HCT116 (cell line): ENCODE measurements around the gene GHRHR. TPM values are rescaled to one million over a fixed set of nuclear protein-coding genes. Genes with fewer than 3 reads are reported as not detected.

Experiments
- ATAC-seq: fragments of 200-7000 bp; cut with Tn5 transposase; 2 replicates; pipeline ENCODE4 v1.9.1; 2020; ENCODE audit warnings: mild to moderate bottlenecking, moderate library complexity
- BruUV-seq: library from RNA; stranded (reverse); fragments of 400-500 nt; replicated peaks from 2 replicates; lab custom pipeline; 2021; lab: Mats Ljungman, UMichigan
- CTCF ChIA-PET: fragments of 300-600 bp; sonication (Branson Sonifier 250); formaldehyde crosslinking; loops from one replicate; lab custom pipeline; 2021; ENCODE audit warnings: antibody characterized with exemption; lab: Charles Lee
- POLR2A ChIA-PET: fragments of 300-600, 350-600 bp; sonication (Branson Sonifier 250); formaldehyde crosslinking; loops from one replicate; lab custom pipeline; 2021; ENCODE audit warnings: antibody characterized with exemption; lab: Charles Lee
- RAD21 ChIA-PET, 2 experiments: fragments of 300-600 bp; sonication (Branson Sonifier 250); formaldehyde crosslinking; loops; one replicate each; lab custom pipeline; 2023; ENCODE audit warnings: low total read pairs in 2 of 2; ENCODE audit not compliant: uncharacterized antibody in 2 of 2, unreplicated experiment in 2 of 2, low non-redundant PET in 1 of 2; lab: Charles Lee
- DNase-seq: peaks from one replicate; pipeline ENCODE4 v3.0.0-alpha.2; 2010; ENCODE audit warnings: low read depth, low spot score
- H2AFZ ChIP-seq: fragments of 200-600 bp; shearing (Covaris generic), sonication (generic); 2 replicates; pipeline ENCODE4 v1.6.1; 2017; ENCODE audit warnings: low read depth, mixed run types, mixed read lengths, antibody characterized with exemption, low read length; ENCODE audit not compliant: poor library complexity, severe bottlenecking
- H3K27ac ChIP-seq: 2 replicates; pipeline ENCODE4 v1.5.1; 2012; ENCODE audit warnings: low read depth, low read length
- H3K27me3 ChIP-seq: fragments of 200-600 bp; sonication (generic); 2 replicates; pipeline ENCODE4 v1.6.1; 2016; ENCODE audit warnings: mixed run types, low read length, mixed read lengths; ENCODE audit not compliant: insufficient read depth
- H3K36me3 ChIP-seq, 2 experiments: fragments of 200-500 bp in 1 of 2; fragments of 200-600 bp in 1 of 2; sonication (Bioruptor generic) in 1 of 2; sonication (generic) in 1 of 2; 2 replicates each; pipeline versions ENCODE4 v1.5.1 to v1.6.1; 2014 to 2016; ENCODE audit warnings: low read length in 2 of 2, inconsistent platforms in 1 of 2, mixed read lengths in 1 of 2, mixed run types in 1 of 2; ENCODE audit not compliant: insufficient read depth in 2 of 2, control insufficient read depth in 1 of 2
- H3K4me1 ChIP-seq, 2 experiments: fragments of 200-600 bp in 1 of 2; sonication (generic) in 1 of 2; 2 replicates each; pipeline versions ENCODE4 v1.5.1 to v1.6.1; 2012 to 2017; ENCODE audit warnings: low read length in 2 of 2, inconsistent platforms in 1 of 2, mild to moderate bottlenecking in 1 of 2, mixed read lengths in 1 of 2, mixed run types in 1 of 2, moderate library complexity in 1 of 2; ENCODE audit not compliant: insufficient read depth in 2 of 2, control insufficient read depth in 1 of 2
- H3K4me2 ChIP-seq: fragments of 200-600 bp; sonication (generic); 2 replicates; pipeline ENCODE4 v1.6.1; 2017; ENCODE audit warnings: mixed run types, low read length, mixed read lengths
- H3K4me3 ChIP-seq, 2 experiments: fragments of 200-600 bp in 1 of 2; sonication (generic) in 1 of 2; replicated peaks in 1 of 2; 2 replicates each; pipeline ENCODE4 v1.5.1; 2011 to 2016; ENCODE audit warnings: low read length in 2 of 2, control low read depth in 1 of 2, low read depth in 1 of 2, mild to moderate bottlenecking in 1 of 2, mixed read lengths in 1 of 2, mixed run types in 1 of 2
- H3K79me2 ChIP-seq: fragments of 200-600 bp; sonication (generic); 2 replicates; pipeline ENCODE4 v1.6.1; 2017; ENCODE audit warnings: mild to moderate bottlenecking, mixed run types, low read length, moderate library complexity, mixed read lengths; ENCODE audit not compliant: insufficient read depth
- H3K9ac ChIP-seq: fragments of 200-600 bp; sonication (generic); 2 replicates; pipeline ENCODE4 v1.6.1; 2016; ENCODE audit warnings: low read length, mixed read lengths
- H3K9me2 ChIP-seq: fragments of 200-600 bp; sonication (generic), shearing (Covaris generic); 2 replicates; pipeline ENCODE4 v1.6.1; 2017; ENCODE audit warnings: mixed run types, mild to moderate bottlenecking, moderate library complexity; ENCODE audit not compliant: insufficient read depth
- H3K9me3 ChIP-seq, 2 experiments: fragments of 200-500 bp in 1 of 2; fragments of 200-600 bp in 1 of 2; sonication (Bioruptor generic) in 1 of 2; sonication (generic) in 1 of 2; 2 replicates each; pipeline ENCODE4 v1.6.1; 2014 to 2017; ENCODE audit warnings: low read length in 2 of 2, mixed read lengths in 2 of 2, inconsistent platforms in 1 of 2, low read depth in 1 of 2, mild to moderate bottlenecking in 1 of 2, mixed run types in 1 of 2, moderate library complexity in 1 of 2; ENCODE audit not compliant: control insufficient read depth in 1 of 2, insufficient read depth in 1 of 2
- H4K20me1 ChIP-seq: fragments of 200-600 bp; sonication (generic), shearing (Covaris generic); 2 replicates; pipeline ENCODE4 v1.6.1; 2017; ENCODE audit warnings: mixed run types, mild to moderate bottlenecking, moderate library complexity; ENCODE audit not compliant: insufficient read depth
- CEBPB ChIP-seq: IDR thresholded peaks from 2 replicates; pipeline ENCODE4 v1.6.1; 2012; ENCODE audit warnings: low read depth
- POLR2A ChIP-seq: IDR thresholded peaks from 2 replicates; pipeline ENCODE4 v1.7.0; 2011; ENCODE audit warnings: borderline replicate concordance; ENCODE audit not compliant: insufficient read depth, insufficient read length; ENCODE audit errors: extremely low read depth
- SIN3A ChIP-seq: IDR thresholded peaks from 2 replicates; pipeline ENCODE4 v1.6.1; 2012; ENCODE audit warnings: low read depth
- SRF ChIP-seq: IDR thresholded peaks from 2 replicates; pipeline ENCODE4 v1.6.1; 2012; ENCODE audit warnings: low read depth
- TCF7L2 ChIP-seq: IDR thresholded peaks from 2 replicates; pipeline ENCODE4 v1.7.0; 2011; ENCODE audit warnings: borderline replicate concordance, inconsistent platforms; ENCODE audit not compliant: insufficient read depth, insufficient read length; ENCODE audit errors: extremely low read depth
- ZBTB33 ChIP-seq: IDR thresholded peaks from 2 replicates; pipeline ENCODE4 v1.6.1; 2011; ENCODE audit warnings: mild to moderate bottlenecking, low read length, moderate library complexity; ENCODE audit not compliant: insufficient replicate concordance; ENCODE audit errors: extremely low read depth
- intact Hi-C: fragments of 100-400 bp; cut with micrococcal nuclease; formaldehyde crosslinking; loops from 2 replicates; pipeline ENCODE4 v1.10.0; 2022
- total RNA-seq: library from RNA; stranded (reverse); gene quantifications from one replicate; pipeline ENCODE4 v1.2.1, GENCODE V29; 2021; ENCODE audit not compliant: unreplicated experiment

The GHRHR gene
- total RNA-seq, 1 experiment from 2014 or later, result not detected

- no peaks in the 10 kb centered on the region for H3K4me1 ChIP-seq
- no peak overlapping the region for H3K9ac ChIP-seq
- no peaks in the 10 kb centered on the region for H3K9me2 ChIP-seq
- intact Hi-C loops, result no loop called here
- no peaks in the 10 kb centered on the region for H4K20me1 ChIP-seq
- no peaks in the 10 kb centered on the region for H3K27me3 ChIP-seq
- ATAC-seq, result no peak
- H2AFZ ChIP-seq, result no peak overlapping the region
- no peak overlapping the region for H3K27ac ChIP-seq
- no TSS peak for BruUV-seq
- H3K79me2 ChIP-seq, result no peaks in the 10 kb centered on the region
- POLR2A ChIA-PET, result no interaction called here
- no peak overlapping the region for H3K4me3 ChIP-seq
- H3K36me3 ChIP-seq, result no peaks in the 10 kb centered on the region
- peaks cover 8 to 9% of the 10 kb centered on the region in 2 experiments; a peak in 3 of 4 replicates for H3K9me3 ChIP-seq
- no peak overlapping the region for H3K4me2 ChIP-seq
- CTCF ChIA-PET, result interaction anchor here (0.7 kb wide), 1 partner anchor 16 kb away, joined by 3 read pairs; no protein-coding TSS in a partner anchor
- RAD21 ChIA-PET, result no interaction called here
- TF ChIP-seq ZBTB33 (no peak), POLR2A (no peak), SIN3A (no peak), TCF7L2 (no peak)
- TF ChIP-seq, all 23 proteins: peak for 0
- no peak for DNase-seq
These were observed 8.8 kb upstream of the GHRHR start for GRCh38 chr7:30954914-30955313.

GRCh38 chr7:30956704-30957103 is 7.0 kb upstream of the GHRHR start:
- Histone ChIP-seq H3K9ac (no peak overlapping the region), H3K9me2 (no peaks in the 10 kb centered on the region), H3K4me3 (no peak overlapping the region), H3K4me1 (no peaks in the 10 kb centered on the region), H3K79me2 (no peaks in the 10 kb centered on the region), H3K4me2 (no peak overlapping the region), H2AFZ (no peak overlapping the region), H3K9me3 (peaks cover 8 to 9% of the 10 kb centered on the region in 2 experiments; a peak in 3 of 4 replicates), H3K27me3 (no peaks in the 10 kb centered on the region), H3K27ac (no peak overlapping the region), H4K20me1 (no peaks in the 10 kb centered on the region), H3K36me3 (no peaks in the 10 kb centered on the region)
- ChIA-PET RAD21 (no interaction called here), POLR2A (no interaction called here), CTCF (interaction anchor here (1.5 kb wide), 1 partner anchor 18 kb away, joined by 5 read pairs; no protein-coding TSS in a partner anchor)
- BruUV-seq, result no TSS peak
- intact Hi-C loops, result no loop called here
- DNase-seq (no peak), ATAC-seq (no peak)
- TF ChIP-seq SRF, result no peak
- no peak for TF ChIP-seq CEBPB
